Kidney (tissue), 14 donors: ENCODE measurements around the gene RSBN1. TPM values are rescaled to one million over a fixed set of nuclear protein-coding genes. Genes with fewer than 3 reads are reported as not detected.

Experiments used
- DNase-seq, 5 donors: peaks; one replicate each; pipeline ENCODE4 v3.0.0-alpha.2; 2013 to 2020
- FAIRE-seq: peaks from 2 replicates; lab custom pipeline; 2012; peaks lifted over from hg19 to GRCh38; lab: Jason Lieb, UNC
- H3K27ac ChIP-seq, 2 donors: one replicate each; pipeline ENCODE4 v1.7.0; 2013; ENCODE audit warnings: low read depth in 2 of 2, low read length in 2 of 2, inconsistent platforms in 1 of 2
- H3K27me3 ChIP-seq: one replicate; pipeline ENCODE4 v1.7.1; 2013; ENCODE audit warnings: low read length, inconsistent platforms; ENCODE audit not compliant: control insufficient read depth, insufficient read depth
- H3K36me3 ChIP-seq, 3 donors: one replicate each; pipeline versions ENCODE4 v1.7.0 to v1.7.1; 2013; ENCODE audit warnings: low read length in 3 of 3, control low read depth in 1 of 3, inconsistent platforms in 1 of 3; ENCODE audit not compliant: insufficient read depth in 3 of 3, control insufficient read depth in 2 of 3
- H3K4me1 ChIP-seq, 3 donors: one replicate each; pipeline versions ENCODE4 v1.7.0 to v1.7.1; 2013; ENCODE audit warnings: low read length in 3 of 3, inconsistent platforms in 1 of 3, low read depth in 1 of 3; ENCODE audit not compliant: control insufficient read depth in 2 of 3, insufficient read depth in 2 of 3
- H3K4me3 ChIP-seq, 3 donors: one replicate each; pipeline versions ENCODE4 v1.7.0 to v1.8.1; 2013; ENCODE audit warnings: low read length in 3 of 3, control low read depth in 1 of 3, inconsistent platforms in 1 of 3
- H3K9ac ChIP-seq, 3 donors: one replicate each; pipeline versions ENCODE4 v1.7.0 to v1.7.1; 2013; ENCODE audit warnings: low read length in 3 of 3, control low read depth in 1 of 3, inconsistent platforms in 1 of 3
- H3K9me3 ChIP-seq, 3 donors: one replicate each; pipeline versions ENCODE4 v1.7.0 to v1.7.1; 2013; ENCODE audit warnings: low read length in 3 of 3, control low read depth in 1 of 3, inconsistent platforms in 1 of 3; ENCODE audit not compliant: control insufficient read depth in 2 of 3, insufficient read depth in 1 of 3
- CTCF ChIP-seq: IDR thresholded peaks from 3 replicates; pipeline ENCODE4 v1.5.1; 2012; ENCODE audit warnings: mild to moderate bottlenecking, moderate library complexity, borderline replicate concordance; ENCODE audit not compliant: insufficient read depth; ENCODE audit errors: extremely low read depth
- intact Hi-C: fragments of 100-400 bp; cut with DNase I; formaldehyde crosslinking; loops from one replicate; pipeline ENCODE4 v1.11.1; 2022
- polyA plus RNA-seq: library from polyadenylated mRNA; stranded (reverse); fragments of 350-450 nt; fragmentation: Illumina TruSeq; extraction: RNeasy Lipid Tissue Mini Kit (QIAGEN cat#74804); gene quantifications from one replicate; pipeline ENCODE4 v1.2.3, GENCODE V29; 2014; ENCODE audit warnings: low read depth, low replicate concordance; ENCODE audit not compliant: insufficient read depth
- total RNA-seq: library from RNA; stranded (reverse); fragmentation: NEBNext Ultra II Directional; extraction: Animal tissue kit (Norgen Biotek cat#: 25700); gene quantifications from one replicate; pipeline ENCODE4 v1.2.1, GENCODE V29; 2021
- donor health status: control.
- donor health status: control.
- donor health status: control.
- donor health status: control.
- donor health status: control.
- donor health status: DM: yes; HTN: yes; CAD: no.
- donor health status: Normal renal cell carcinoma (clear cell type).

Gene RSBN1
- total and polyA plus RNA-seq, 2 donors from 2014 or later = 4.0 to 22.0 TPM

GRCh38 chr1:113805639-113806038 lies 6.6 kb downstream of the RSBN1 start:
- Histone ChIP-seq H3K9me3 (no peaks in the 10 kb centered on the region), H3K27ac (no peak overlapping the region), H3K27me3 (no peaks in the 10 kb centered on the region), H3K4me3 (no peak overlapping the region), H3K4me1 (peaks cover 2 to 8% (median 4%) of the 10 kb centered on the region in 3 donors), H3K36me3 (no peaks in the 10 kb centered on the region), H3K9ac (no peak overlapping the region)
- no peak for DNase-seq
- no peak for FAIRE-seq
- no peak for TF ChIP-seq CTCF
- intact Hi-C loops = no loop called here

GRCh38 chr1:113805256-113805531 lies 7.1 kb downstream of the RSBN1 start:
- no peak overlapping the region for H3K27ac ChIP-seq
- H3K4me1 ChIP-seq = peaks cover 0 to 8% (median 4%) of the 10 kb centered on the region in 3 donors
- intact Hi-C loops = no loop called here
- DNase-seq = no peak
- no peaks in the 10 kb centered on the region for H3K27me3 ChIP-seq
- H3K36me3 ChIP-seq = no peaks in the 10 kb centered on the region
- H3K4me3 ChIP-seq = no peak overlapping the region
- H3K9ac ChIP-seq = no peak overlapping the region
- H3K9me3 ChIP-seq = no peaks in the 10 kb centered on the region
- TF ChIP-seq CTCF = no peak
- no peak for FAIRE-seq

- FAIRE-seq (no peak), DNase-seq (no peak)
- intact Hi-C loops = no loop called here
- TF ChIP-seq CTCF = no peak
- H3K27ac ChIP-seq = no peak overlapping the region
- H3K9me3 ChIP-seq = no peaks in the 10 kb centered on the region
- H3K36me3 ChIP-seq = no peaks in the 10 kb centered on the region
- no peak overlapping the region for H3K9ac ChIP-seq
- no peaks in the 10 kb centered on the region for H3K27me3 ChIP-seq
- no peak overlapping the region for H3K4me3 ChIP-seq
- peaks cover 0 to 6% (median 4%) of the 10 kb centered on the region in 3 donors for H3K4me1 ChIP-seq
Measured at GRCh38 chr1:113804421-113805255, 7.6 kb downstream of the RSBN1 start.
